WTC11 (cell line): ENCODE measurements around the gene ADAMTS12. TPM values are rescaled to one million over a fixed set of nuclear protein-coding genes. Genes with fewer than 3 reads are reported as not detected.

ENCODE experiments used
- ATAC-seq: fragments of 200-7000 bp; cut with Tn5 transposase; 2 replicates; pipeline ENCODE4 v1.10.0; 2021; ENCODE audit warnings: mild to moderate bottlenecking, moderate library complexity
- CTCF ChIA-PET: fragments of 300-600 bp; sonication (Branson Sonifier 250); formaldehyde crosslinking; loops from one replicate; lab custom pipeline; 2021; ENCODE audit warnings: antibody characterized with exemption; lab: Charles Lee
- POLR2A ChIA-PET: fragments of 350-600 bp; sonication (Branson Sonifier 250); formaldehyde crosslinking; loops from one replicate; lab custom pipeline; 2021; ENCODE audit warnings: antibody characterized with exemption; lab: Charles Lee
- DNase-seq: peaks from one replicate; pipeline ENCODE4 v3.0.0; 2021; ENCODE audit warnings: low spot score
- H3K27ac Mint-ChIP-seq: 2 replicates; pipeline ENCODE4 v1.8.0; 2021; ENCODE audit warnings: mixed read lengths
- H3K27me3 Mint-ChIP-seq: 2 replicates; pipeline ENCODE4 v1.8.0; 2021; ENCODE audit warnings: low read depth, mild to moderate bottlenecking, moderate library complexity, mixed read lengths
- H3K36me3 Mint-ChIP-seq: 2 replicates; pipeline ENCODE4 v1.8.0; 2021; ENCODE audit warnings: mixed read lengths
- H3K4me1 Mint-ChIP-seq: 2 replicates; pipeline ENCODE4 v1.8.0; 2022; ENCODE audit warnings: mixed read lengths
- H3K4me3 Mint-ChIP-seq: 2 replicates; pipeline ENCODE4 v1.8.0; 2021; ENCODE audit warnings: mild to moderate bottlenecking, moderate library complexity, mixed read lengths
- H3K9me3 Mint-ChIP-seq: 2 replicates; pipeline ENCODE4 v1.8.0; 2021; ENCODE audit warnings: mixed read lengths
- ARID4B ChIP-seq: sonication (generic); formaldehyde crosslinking; IDR thresholded peaks from 2 replicates; pipeline ENCODE4 v1.8.0; 2023; ENCODE audit warnings: missing genetic modification reagents, mild to moderate bottlenecking, borderline replicate concordance
- ATF2 ChIP-seq: sonication (generic); formaldehyde crosslinking; IDR thresholded peaks from 2 replicates; pipeline ENCODE4 v1.8.1; 2022; ENCODE audit warnings: low read depth, missing genetic modification reagents, borderline replicate concordance
- CREM ChIP-seq: sonication (generic); formaldehyde crosslinking; IDR thresholded peaks from 2 replicates; pipeline ENCODE4 v1.8.1; 2022; ENCODE audit warnings: mild to moderate bottlenecking, missing genetic modification reagents, moderate library complexity
- CTCF ChIP-seq: fragments of 200-600 bp; IDR thresholded peaks from 2 replicates; pipeline ENCODE4 v1.8.0; 2022; ENCODE audit warnings: antibody characterized with exemption
- E2F1 ChIP-seq: sonication (generic); formaldehyde crosslinking; IDR thresholded peaks from 2 replicates; pipeline ENCODE4 v1.8.0; 2022; ENCODE audit warnings: mild to moderate bottlenecking, missing genetic modification reagents
- ELF4 ChIP-seq: sonication (generic); formaldehyde crosslinking; IDR thresholded peaks from 2 replicates; pipeline ENCODE4 v1.8.1; 2022; ENCODE audit warnings: low read depth, mild to moderate bottlenecking, moderate library complexity, missing genetic modification reagents
- PRDM15 ChIP-seq: sonication (generic); formaldehyde crosslinking; IDR thresholded peaks from 2 replicates; pipeline ENCODE4 v1.8.0; 2022; ENCODE audit warnings: missing genetic modification reagents
- PRRX2 ChIP-seq: fragments of 250-450 bp; sonication (Bioruptor Pico); IDR thresholded peaks from 2 replicates; pipeline ENCODE4 v1.8.0; 2021; ENCODE audit warnings: mild to moderate bottlenecking
- RELA ChIP-seq: sonication (generic); formaldehyde crosslinking; IDR thresholded peaks from 2 replicates; pipeline ENCODE4 v1.8.1; 2022; ENCODE audit warnings: missing genetic modification reagents, mild to moderate bottlenecking, borderline replicate concordance
- RORB ChIP-seq: fragments of 250-450 bp; sonication (Bioruptor Pico); IDR thresholded peaks from 2 replicates; pipeline ENCODE4 v1.9.0; 2021; ENCODE audit warnings: mild to moderate bottlenecking
- STAT6 ChIP-seq: sonication (generic); formaldehyde crosslinking; conservative IDR thresholded peaks from 2 replicates; pipeline ENCODE4 v1.8.1; 2023; ENCODE audit warnings: mild to moderate bottlenecking, low read depth, missing genetic modification reagents, moderate library complexity
- TP53 ChIP-seq: sonication (generic); formaldehyde crosslinking; IDR thresholded peaks from 2 replicates; pipeline ENCODE4 v1.8.1; 2023; ENCODE audit warnings: mild to moderate bottlenecking, missing genetic modification reagents
- total RNA-seq: library from RNA; stranded (reverse); gene quantifications from 3 replicates; pipeline ENCODE4 v1.2.3, GENCODE V29; 2021

Gene ADAMTS12
- total RNA-seq, 1 experiment from 2014 or later = 13.5 TPM

GRCh38 chr5:33526755-33527154 is 365.0 kb downstream of the ADAMTS12 start:
- CTCF ChIA-PET = interaction anchor here (1.0 kb wide), 1 partner anchor 62 kb away, joined by 4 read pairs; no protein-coding TSS in a partner anchor
- no peaks in the 10 kb centered on the region for H3K9me3 Mint-ChIP-seq
- no peak overlapping the region for H3K27ac Mint-ChIP-seq
- no peak overlapping the region for H3K4me3 Mint-ChIP-seq
- peaks cover 2% of the 10 kb centered on the region for H3K4me1 Mint-ChIP-seq
- POLR2A ChIA-PET = no interaction called here
- DNase-seq (no peak), ATAC-seq (no peak)
- H3K27me3 Mint-ChIP-seq = no peaks in the 10 kb centered on the region
- no peaks in the 10 kb centered on the region for H3K36me3 Mint-ChIP-seq
- TF ChIP-seq E2F1 = no peak
- TF ChIP-seq PRRX2 = no peak
- TF ChIP-seq PRDM15 (CRISPR knock-in tag) = no peak
- no peak for TF ChIP-seq CREM (CRISPR knock-in tag)
- no peak for TF ChIP-seq STAT6
- TF ChIP-seq ATF2 (CRISPR knock-in tag) = no peak
- TF ChIP-seq RELA (CRISPR knock-in tag) = no peak
- TF ChIP-seq TP53 (CRISPR knock-in tag) = no peak
- TF ChIP-seq CTCF = no peak
- no peak for TF ChIP-seq RORB (CRISPR knock-in tag)
- no peak for TF ChIP-seq ELF4 (CRISPR knock-in tag)
- TF ChIP-seq ARID4B (CRISPR knock-in tag) = no peak
